H1 (cell line): ENCODE measurements around the gene NHP2. TPM values are rescaled to one million over a fixed set of nuclear protein-coding genes. Genes with fewer than 3 reads are reported as not detected.

Experiments used
- CTCF ChIA-PET: fragments of 300-600 bp; sonication (Branson Sonifier 250); formaldehyde crosslinking; loops from one replicate; lab custom pipeline; 2021; ENCODE audit not compliant: partially characterized antibody; lab: Charles Lee
- POLR2A ChIA-PET: fragments of 300-600 bp; sonication (Branson Sonifier 250); formaldehyde crosslinking; loops from one replicate; lab custom pipeline; 2021; ENCODE audit warnings: inconsistent platforms; ENCODE audit not compliant: partially characterized antibody; lab: Charles Lee
- DNase-seq, 2 experiments: peaks; one replicate each; pipeline versions ENCODE4 v3.0.0 to v3.0.0-alpha.2; 2010 to 2022; ENCODE audit warnings: low spot score in 2 of 2, low read depth in 1 of 2, mixed read lengths in 1 of 2
- FAIRE-seq: peaks from 2 replicates; lab custom pipeline; 2011; peaks lifted over from hg19 to GRCh38; lab: Jason Lieb, UNC
- H2AFZ ChIP-seq: 2 replicates; pipeline ENCODE4 v1.8.1; 2012; ENCODE audit warnings: low read length, inconsistent platforms
- H2AK5ac ChIP-seq: 2 replicates; pipeline ENCODE4 v1.6.1; 2013; ENCODE audit warnings: low read depth, low read length
- H2BK120ac ChIP-seq: replicated peaks from 2 replicates; pipeline ENCODE3; 2013; ENCODE audit warnings: low read depth, low read length, inconsistent platforms
- H2BK12ac ChIP-seq: 2 replicates; pipeline ENCODE4 v1.6.1; 2013; ENCODE audit warnings: low read depth, low read length
- H2BK15ac ChIP-seq: 2 replicates; pipeline ENCODE4 v1.6.1; 2013; ENCODE audit warnings: low read length
- H2BK20ac ChIP-seq: 2 replicates; pipeline ENCODE4 v1.6.1; 2013; ENCODE audit warnings: low read length
- H2BK5ac ChIP-seq: 2 replicates; pipeline ENCODE4 v1.6.1; 2013; ENCODE audit warnings: low read depth, low read length
- H3K14ac ChIP-seq: 2 replicates; pipeline ENCODE4 v1.6.1; 2013; ENCODE audit warnings: inconsistent platforms; ENCODE audit not compliant: insufficient read length
- H3K18ac ChIP-seq: 2 replicates; pipeline ENCODE4 v1.6.1; 2013; ENCODE audit warnings: low read length; ENCODE audit errors: extremely low read depth
- H3K23ac ChIP-seq: 2 replicates; pipeline ENCODE4 v1.6.1; 2013; ENCODE audit warnings: inconsistent platforms; ENCODE audit not compliant: insufficient read length
- H3K23me2 ChIP-seq: 2 replicates; pipeline ENCODE4 v1.6.1; 2013; ENCODE audit warnings: low read depth, low read length
- H3K27ac ChIP-seq: 2 replicates; pipeline ENCODE4 v1.6.1; 2011; ENCODE audit warnings: low read depth, low read length, inconsistent platforms
- H3K27me3 ChIP-seq, 4 experiments: replicated peaks in 1 of 4; 1 replicate in 1 of 4; 2 replicates in 3 of 4; pipeline versions ENCODE4 v1.6.1 to v1.8.1; 2011 to 2013; ENCODE audit warnings: low read length in 3 of 4, mild to moderate bottlenecking in 3 of 4, inconsistent platforms in 2 of 4, mixed read lengths in 2 of 4, moderate library complexity in 1 of 4; ENCODE audit not compliant: control insufficient read depth in 3 of 4, insufficient read depth in 3 of 4; ENCODE audit errors: extremely low read depth in 1 of 4
- H3K36me3 ChIP-seq, 4 experiments: 2 replicates each; pipeline versions ENCODE4 v1.6.1 to v1.8.1; 2011 to 2013; ENCODE audit warnings: mild to moderate bottlenecking in 4 of 4, low read length in 3 of 4, moderate library complexity in 2 of 4, control low read depth in 1 of 4, inconsistent platforms in 1 of 4; ENCODE audit not compliant: insufficient read depth in 4 of 4, control insufficient read depth in 2 of 4
- H3K4ac ChIP-seq: replicated peaks from 2 replicates; pipeline ENCODE3; 2013; ENCODE audit warnings: low read length, low read depth, mixed read lengths, inconsistent platforms; ENCODE audit not compliant: insufficient read length
- H3K4me1 ChIP-seq, 4 experiments: replicated peaks in 1 of 4; 1 replicate in 1 of 4; 2 replicates in 3 of 4; pipeline versions ENCODE4 v1.6.1 to v1.8.1; 2011 to 2013; ENCODE audit warnings: low read length in 3 of 4, inconsistent platforms in 2 of 4, mixed read lengths in 1 of 4; ENCODE audit not compliant: insufficient read depth in 4 of 4, control insufficient read depth in 3 of 4
- H3K4me2 ChIP-seq, 2 experiments: 2 replicates each; pipeline versions ENCODE4 v1.6.1 to v1.8.1; 2011 to 2013; ENCODE audit warnings: low read depth in 2 of 2, low read length in 2 of 2, control low read depth in 1 of 2, inconsistent platforms in 1 of 2, mild to moderate bottlenecking in 1 of 2; ENCODE audit not compliant: insufficient read depth in 1 of 2
- H3K4me3 ChIP-seq, 4 experiments: fragments of 200-600, 300-600 bp in 1 of 4; sonication (generic), shearing (Covaris generic), sonication (Bioruptor Twin) in 1 of 4; 2 replicates each; pipeline versions ENCODE4 v1.5.1 to v1.8.1; 2011 to 2016; ENCODE audit warnings: low read length in 4 of 4, low read depth in 3 of 4, control low read depth in 2 of 4, inconsistent platforms in 2 of 4, mild to moderate bottlenecking in 2 of 4, mixed read lengths in 1 of 4, moderate library complexity in 1 of 4; ENCODE audit not compliant: insufficient read depth in 2 of 4; ENCODE audit errors: extremely low read depth in 1 of 4
- H3K56ac ChIP-seq: replicated peaks from 2 replicates; pipeline ENCODE3; 2013; ENCODE audit warnings: low read depth, mild to moderate bottlenecking, mixed read lengths, low read length, inconsistent platforms; ENCODE audit not compliant: insufficient read length
- H3K79me1 ChIP-seq: 2 replicates; pipeline ENCODE4 v1.6.1; 2013; ENCODE audit warnings: low read depth, low read length, control low read depth
- H3K79me2 ChIP-seq, 2 experiments: 2 replicates each; pipeline versions ENCODE4 v1.6.1 to v1.8.1; 2012 to 2013; ENCODE audit warnings: low read length in 2 of 2, mild to moderate bottlenecking in 2 of 2, inconsistent platforms in 1 of 2; ENCODE audit not compliant: insufficient read depth in 2 of 2, control insufficient read depth in 1 of 2
- H3K9ac ChIP-seq, 4 experiments: replicated peaks in 1 of 4; 1 replicate in 1 of 4; 2 replicates in 3 of 4; pipeline versions ENCODE4 v1.6.1 to v1.8.1; 2011 to 2013; ENCODE audit warnings: low read depth in 3 of 4, low read length in 3 of 4, control low read depth in 2 of 4, mild to moderate bottlenecking in 2 of 4, moderate library complexity in 2 of 4, inconsistent platforms in 1 of 4; ENCODE audit errors: extremely low read depth in 1 of 4
- H3K9me3 ChIP-seq, 2 experiments: 2 replicates each; pipeline versions ENCODE4 v1.6.1 to v1.8.1; 2012 to 2013; ENCODE audit warnings: mild to moderate bottlenecking in 2 of 2, moderate library complexity in 2 of 2, control low read depth in 1 of 2, inconsistent platforms in 1 of 2, low read depth in 1 of 2, low read length in 1 of 2, mixed read lengths in 1 of 2; ENCODE audit not compliant: insufficient read depth in 2 of 2
- H4K20me1 ChIP-seq, 2 experiments: replicated peaks in 1 of 2; 2 replicates each; pipeline versions ENCODE3 to v1.8.1; 2011 to 2013; ENCODE audit warnings: inconsistent platforms in 2 of 2, low read length in 2 of 2, mild to moderate bottlenecking in 1 of 2; ENCODE audit not compliant: insufficient read depth in 2 of 2, control insufficient read depth in 1 of 2
- H4K5ac ChIP-seq: 2 replicates; pipeline ENCODE4 v1.6.1; 2013; ENCODE audit warnings: low read length, low read depth, mixed read lengths, inconsistent platforms; ENCODE audit not compliant: insufficient read length
- H4K8ac ChIP-seq: 2 replicates; pipeline ENCODE4 v1.8.0; 2013; ENCODE audit warnings: mild to moderate bottlenecking, moderate library complexity, low read length, inconsistent platforms; ENCODE audit not compliant: insufficient read depth; ENCODE audit errors: extremely low read depth
- H4K91ac ChIP-seq: replicated peaks from 2 replicates; pipeline ENCODE3; 2013; ENCODE audit warnings: low read length, mixed read lengths, inconsistent platforms; ENCODE audit not compliant: insufficient read length
- CBX5 ChIP-seq: fragments of 300-800, 300-1000 bp; sonication (generic); IDR thresholded peaks from 2 replicates; pipeline ENCODE4 v1.7.1; 2016; ENCODE audit warnings: antibody characterized with exemption, low read length, low read depth
- EP300 ChIP-seq, 2 experiments: IDR thresholded peaks; 1 replicate in 1 of 2; 2 replicates in 1 of 2; pipeline ENCODE4 v1.6.1; 2011 to 2012; ENCODE audit warnings: low read depth in 2 of 2, low read length in 2 of 2, mild to moderate bottlenecking in 2 of 2, borderline replicate concordance in 1 of 2, inconsistent platforms in 1 of 2, moderate library complexity in 1 of 2
- RFX5 ChIP-seq: IDR thresholded peaks from 2 replicates; pipeline ENCODE4 v1.6.1; 2011; ENCODE audit warnings: low read depth, low read length, improper control_type of control experiment, borderline replicate concordance
- SIN3A ChIP-seq, 2 experiments: IDR thresholded peaks in 1 of 2; conservative IDR thresholded peaks in 1 of 2; 2 replicates each; pipeline ENCODE4 v1.6.1; 2011 to 2012; ENCODE audit warnings: low read length in 2 of 2, improper control_type of control experiment in 1 of 2, low read depth in 1 of 2, mild to moderate bottlenecking in 1 of 2
- SP1 ChIP-seq: IDR thresholded peaks from 2 replicates; pipeline ENCODE4 v1.6.1; 2011; ENCODE audit warnings: low read depth, low read length
- SRF ChIP-seq: IDR thresholded peaks from 2 replicates; pipeline ENCODE4 v1.6.1; 2011; ENCODE audit warnings: mild to moderate bottlenecking, low read depth, low read length, moderate library complexity
- YY1 ChIP-seq: IDR thresholded peaks from 2 replicates; pipeline ENCODE4 v1.6.1; 2011; ENCODE audit warnings: low read depth, mild to moderate bottlenecking, low read length
- WGBS, 2 experiments: shearing (Covaris generic) in 1 of 2; methylation state at CpG; one replicate each; pipeline versions ENCODE4 v1.1.6 to v1.1.7; 2013 to 2015; ENCODE audit warnings: low lambda C conversion rate in 2 of 2, mixed read lengths in 2 of 2, inconsistent platforms in 1 of 2, low coverage in 1 of 2, missing lambda C conversion rate in 1 of 2; ENCODE audit not compliant: insufficient replicate concordance in 2 of 2, insufficient coverage in 1 of 2, insufficient read length in 1 of 2; ENCODE audit errors: extremely low coverage in 1 of 2, missing lambda C conversion rate in 1 of 2; 5-methylcytosine and 5-hydroxymethylcytosine counted together
- polyA plus RNA-seq, 7 experiments: library from polyadenylated mRNA; depleted of rRNA in 3 of 7; stranded (reverse) in 5 of 7; unstranded in 2 of 7; fragments of >200 nt in 5 of 7; fragments of 200-250 nt in 2 of 7; gene quantifications; 1 replicate in 5 of 7; 2 replicates in 1 of 7; 4 replicates in 1 of 7; pipeline versions ENCODE4 v1.2.1 to v1.2.3, GENCODE V29; 2011 to 2013; ENCODE audit warnings: missing spikeins in 2 of 7, mixed read lengths in 2 of 7
- total RNA-seq: library from RNA; stranded (reverse); fragmentation: NEBNext Ultra II Directional; extraction: Animal tissue kit (Norgen Biotek cat#: 25700); gene quantifications from 2 replicates; pipeline ENCODE4 v1.2.1, GENCODE V29; 2021

Gene NHP2
- total and polyA plus RNA-seq, 2 of the 8 experiments (the other 6 are each of a cell fraction or from before 2014, with no cell fraction given): 241 to 263 TPM

- ChIA-PET POLR2A (interaction anchor here (27.9 kb wide), 1 partner anchor 26 kb away, joined by 1250 read pairs; the partner anchor contains the start of genes NHP2 and RMND5B), CTCF (interaction anchor here (0.9 to 8.7 kb wide), 10 partner anchors 9 to 41 kb away, joined by 3 to 83 read pairs (median 5); no protein-coding TSS in a partner anchor)
- Histone ChIP-seq H3K4me1 (0 out of 7 replicates have a peak, but pooled peaks cover 0 to 7% (median 1%) of the 10 kb centered on the region in 4 experiments), H3K14ac (no peak overlapping the region), H2BK15ac (no peak overlapping the region), H3K23ac (no peak overlapping the region), H3K23me2 (peaks cover under 1% of the 10 kb centered on the region; the same call in 1 of the 2 replicates), H4K20me1 (no peaks in the 10 kb centered on the region), H3K27me3 (no peaks in the 10 kb centered on the region), H3K4me2 (no peak overlapping the region), H4K91ac (no peak overlapping the region), H2AK5ac (no peak overlapping the region), H3K4ac (no peak overlapping the region), H2BK12ac (0 out of 2 replicates have a peak overlapping the region, but pooled peaks have one; percentile 3), H3K79me1 (no peaks in the 10 kb centered on the region), H4K8ac (peak overlapping the region; percentile 62), H2BK120ac (no peak overlapping the region), H3K4me3 (no peak overlapping the region), H3K56ac (no peak overlapping the region), H3K18ac (no peak overlapping the region), H2BK20ac (peak overlapping the region; percentile 11; the same call in 1 of the 2 replicates), H3K9me3 (no peaks in the 10 kb centered on the region), H2AFZ (peak overlapping the region; percentile 17), H3K9ac (no peak overlapping the region), H3K79me2 (peaks cover 0 to 4% of the 10 kb centered on the region in 2 experiments; a peak in 2 of 4 replicates), H4K5ac (no peak overlapping the region), H3K36me3 (no peaks in the 10 kb centered on the region), H3K27ac (no peak overlapping the region; the same call in 1 of the 2 replicates), H2BK5ac (no peak overlapping the region)
- TF ChIP-seq SIN3A (conservative IDR thresholded peaks at IDR 0.05 in 1 of 2, IDR thresholded peaks at IDR 0.05 in 1 of 2; ENCODE audit: low read depth in 1 of 2, low read length in 2 of 2) (0 out of 4 replicates have a peak, but pooled peaks of 1 of the 2 experiments have one; percentile 53), YY1 (no peak), CBX5 (no peak), RFX5 (no peak), SP1 (peak; percentile 81), SRF (no peak), EP300 (IDR thresholded peaks at IDR 0.05; ENCODE audit: borderline replicate concordance in 1 of 2, low read depth in 2 of 2, low read length in 2 of 2) (no peak)
- FAIRE-seq: no peak
- WGBS, 2 experiments: 76% methylated on average over 5 of the region's 5 CpGs; no CpG with 5 or more reads in 1 of the 2 experiments
- DNase-seq: no peak
These were observed 45.9 kb downstream of the NHP2 start for GRCh38 chr5:178107756-178108310.
